Suprapubic skin (tissue), 3 donors: ENCODE results near the gene PKP2.

Experiments used
- CTCF ChIP-seq, 2 donors: fragments of 200-600 bp in 1 of 2; fragments of 450-650 bp in 1 of 2; sonication (generic) in 1 of 2; IDR thresholded peaks; one replicate each; pipeline ENCODE4 v1.5.1; 2016 to 2019; ENCODE audit warnings: antibody characterized with exemption in 2 of 2, mild to moderate bottlenecking in 1 of 2, moderate library complexity in 1 of 2
- EP300 ChIP-seq: sonication (generic); formaldehyde crosslinking; IDR thresholded peaks from one replicate; pipeline ENCODE4 v1.6.1; 2017; ENCODE audit warnings: antibody characterized with exemption
- POLR2A ChIP-seq, 2 donors: fragments of 450-650 bp; IDR thresholded peaks; one replicate each; pipeline ENCODE4 v1.6.1; 2017; ENCODE audit warnings: antibody characterized with exemption in 2 of 2, mild to moderate bottlenecking in 2 of 2, moderate library complexity in 2 of 2

GRCh38 chr12:32768518-32768917 is 128.1 kb downstream of the PKP2 start:
- TF ChIP-seq POLR2A (IDR thresholded peaks at IDR 0.05), result no peak
- TF ChIP-seq CTCF (IDR thresholded peaks at IDR 0.05), result no peak
- no peak for TF ChIP-seq EP300
